ENCODE measurements around the gene FNDC3B. TPM values are rescaled to one million over a fixed set of nuclear protein-coding genes. Genes with fewer than 3 reads are reported as not detected.

The FNDC3B gene
- total RNA-seq, 1 donor from 2014 or later = 103 TPM

- DNase-seq (ENCODE audit: low spot score) = no peak
These were observed 220.4 kb downstream of the FNDC3B start for GRCh38 chr3:172259726-172260248.

- DNase-seq (ENCODE audit: low spot score) = no peak
These were observed 221.0 kb downstream of the FNDC3B start for GRCh38 chr3:172260381-172260780.

GRCh38 chr3:172261054-172261453 lies 221.7 kb downstream of the FNDC3B start:
- no peak for DNase-seq (ENCODE audit: low spot score)

- DNase-seq (ENCODE audit: low spot score) = no peak
These were observed 223.7 kb downstream of the FNDC3B start for GRCh38 chr3:172262991-172263608.

- DNase-seq (ENCODE audit: low spot score) = no peak
These were observed 224.6 kb downstream of the FNDC3B start for GRCh38 chr3:172263781-172264486.

- no peak for DNase-seq (ENCODE audit: low spot score)
These were observed 226.7 kb downstream of the FNDC3B start for GRCh38 chr3:172266103-172266502.

GRCh38 chr3:172268425-172268824 lies 229.0 kb downstream of the FNDC3B start:
- no peak for DNase-seq (ENCODE audit: low spot score)

GRCh38 chr3:172268868-172269267 lies 229.5 kb downstream of the FNDC3B start:
- no peak for DNase-seq (ENCODE audit: low spot score)

GRCh38 chr3:172270557-172271166 lies 231.3 kb downstream of the FNDC3B start:
- DNase-seq (ENCODE audit: low spot score) = no peak

- DNase-seq (ENCODE audit: low spot score) = no peak
These were observed 232.1 kb downstream of the FNDC3B start for GRCh38 chr3:172271386-172271976.

- DNase-seq (ENCODE audit: low spot score) = no peak
These were observed 233.3 kb downstream of the FNDC3B start for GRCh38 chr3:172272698-172273097.

- no peak for DNase-seq (ENCODE audit: low spot score)
These were observed 234.0 kb downstream of the FNDC3B start for GRCh38 chr3:172273378-172273777.

- no peak for DNase-seq (ENCODE audit: low spot score)
These were observed 235.5 kb downstream of the FNDC3B start for GRCh38 chr3:172274906-172275305.

GRCh38 chr3:172275586-172275985 lies 236.2 kb downstream of the FNDC3B start:
- no peak for DNase-seq (ENCODE audit: low spot score)

GRCh38 chr3:172276103-172276502 lies 236.7 kb downstream of the FNDC3B start:
- DNase-seq (ENCODE audit: low spot score) = no peak

- no peak for DNase-seq (ENCODE audit: low spot score)
These were observed 237.8 kb downstream of the FNDC3B start for GRCh38 chr3:172277151-172277652.

GRCh38 chr3:172279191-172279640 lies 239.8 kb downstream of the FNDC3B start:
- DNase-seq (ENCODE audit: low spot score) = no peak

GRCh38 chr3:172279974-172280373 lies 240.6 kb downstream of the FNDC3B start:
- DNase-seq (ENCODE audit: low spot score) = no peak

GRCh38 chr3:172280406-172281051 lies 241.2 kb downstream of the FNDC3B start:
- no peak for DNase-seq (ENCODE audit: low spot score)

GRCh38 chr3:172281884-172282283 lies 242.5 kb downstream of the FNDC3B start:
- DNase-seq (ENCODE audit: low spot score) = no peak

- no peak for DNase-seq (ENCODE audit: low spot score)
These were observed 243.5 kb downstream of the FNDC3B start for GRCh38 chr3:172282850-172283249.

Data from mucosa of gallbladder (tissue), 1 donor.